Embryonic facial prominence (tissue), 1 donor: ENCODE results near the gene BCL7B.
"Not testable (repeated sequence)": the region's sequence is repeated elsewhere in the genome, so short reads cannot be mapped to it uniquely, and the experiment has no call there.

Source experiments
- DNase-seq: peaks from one replicate; pipeline ENCODE4 v3.0.0-alpha.2; 2016; ENCODE audit errors: extremely low spot score

Gene BCL7B

GRCh38 chr7:73496626-73497025 is 60.9 kb downstream of the BCL7B start:
- DNase-seq = no peak

- DNase-seq = not testable (repeated sequence)
Measured at GRCh38 chr7:73495507-73495906, 62.0 kb downstream of the BCL7B start.

- no peak for DNase-seq
Measured at GRCh38 chr7:73489976-73490375, 67.5 kb downstream of the BCL7B start.

- DNase-seq = no peak
Measured at GRCh38 chr7:73487486-73487885, 70.0 kb downstream of the BCL7B start.
